ENCODE measurements around the gene XIRP2. TPM values are rescaled to one million over a fixed set of nuclear protein-coding genes. Genes with fewer than 3 reads are reported as not detected.

XIRP2 gene
- total and polyA plus RNA-seq, 3 experiments from 2014 or later, result not detected

DNA sequence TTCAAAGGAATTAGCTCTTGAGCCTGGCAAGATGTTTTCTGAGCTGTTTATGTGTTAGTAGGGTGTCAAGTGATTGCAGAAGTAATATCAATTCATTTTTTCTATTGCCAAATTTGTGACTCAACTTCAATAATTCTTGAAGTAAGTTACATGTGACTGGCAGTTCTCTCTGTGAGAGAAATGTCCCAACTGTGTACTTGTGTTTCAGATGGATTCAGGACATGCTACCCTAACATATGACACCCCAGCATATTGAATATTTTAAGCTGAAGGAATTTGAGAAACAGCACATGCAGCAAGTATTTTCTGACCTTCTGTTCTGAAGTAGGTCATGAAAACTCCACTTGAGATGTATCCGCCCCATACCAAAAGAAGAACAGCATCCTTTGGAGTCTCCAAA lies 263.6 kb downstream of the XIRP2 start:
- Histone ChIP-seq H3K4me3 (ENCODE audit: low read length) (no peak overlapping the region), H3K36me3 (ENCODE audit: insufficient read depth, low read length) (no peaks in the 10 kb centered on the region), H3K27ac (ENCODE audit: low read depth, low read length) (no peak overlapping the region), H3K27me3 (ENCODE audit: insufficient read depth, low read length, poor library complexity, severe bottlenecking) (no peaks in the 10 kb centered on the region), H3K4me1 (ENCODE audit: insufficient read depth, low read length) (no peaks in the 10 kb centered on the region), H3K9me3 (ENCODE audit: low read length) (no peaks in the 10 kb centered on the region)
- Mint-ChIP-seq H3K9me3 (peaks cover 0 to 10% (median under 1%) of the 10 kb centered on the region in 5 donors), H3K36me3 (no peaks in the 10 kb centered on the region), H3K4me3 (no peak overlapping the region), H3K27ac (no peak overlapping the region), H3K27me3 (no peaks in the 10 kb centered on the region), H3K4me1 (no peaks in the 10 kb centered on the region)
- CTCF ChIA-PET, result no interaction called here
- POLR2A ChIA-PET, result no interaction called here
- DNase-seq, result no peak

DNA sequence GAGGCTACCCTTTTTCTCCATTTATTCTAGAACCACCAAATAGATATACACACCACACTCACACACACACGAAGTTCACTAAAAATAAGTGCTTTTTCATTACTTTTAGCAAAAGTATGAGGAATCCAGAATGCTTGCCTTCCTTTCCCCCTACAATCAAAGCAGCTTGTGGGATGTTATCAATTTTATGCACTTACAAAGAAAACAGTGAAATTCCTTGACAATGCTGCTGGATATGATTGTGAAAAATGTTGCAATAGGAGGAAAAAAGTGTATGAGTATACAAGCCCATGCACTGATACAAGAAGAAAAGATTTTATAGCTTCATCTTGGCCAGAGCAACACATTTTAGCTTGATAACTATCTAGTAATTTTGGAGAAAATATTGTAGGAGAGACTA lies 269.2 kb downstream of the XIRP2 start:
- ChIA-PET POLR2A (no interaction called here), CTCF (no interaction called here)
- Histone ChIP-seq H3K27me3 (ENCODE audit: insufficient read depth, low read length, poor library complexity, severe bottlenecking) (no peaks in the 10 kb centered on the region), H3K4me1 (ENCODE audit: insufficient read depth, low read length) (no peaks in the 10 kb centered on the region), H3K4me3 (ENCODE audit: low read length) (no peak overlapping the region), H3K27ac (ENCODE audit: low read depth, low read length) (no peak overlapping the region), H3K9me3 (ENCODE audit: low read length) (no peaks in the 10 kb centered on the region), H3K36me3 (ENCODE audit: insufficient read depth, low read length) (no peaks in the 10 kb centered on the region)
- no peak overlapping the region for H3K27ac Mint-ChIP-seq
- H3K27me3 Mint-ChIP-seq, result no peaks in the 10 kb centered on the region
- H3K4me1 Mint-ChIP-seq, result no peaks in the 10 kb centered on the region
- no peaks in the 10 kb centered on the region for H3K36me3 Mint-ChIP-seq
- peaks cover 0 to 9% (median 5%) of the 10 kb centered on the region in 5 donors for H3K9me3 Mint-ChIP-seq
- no peak overlapping the region for H3K4me3 Mint-ChIP-seq
- no peak for DNase-seq

DNA sequence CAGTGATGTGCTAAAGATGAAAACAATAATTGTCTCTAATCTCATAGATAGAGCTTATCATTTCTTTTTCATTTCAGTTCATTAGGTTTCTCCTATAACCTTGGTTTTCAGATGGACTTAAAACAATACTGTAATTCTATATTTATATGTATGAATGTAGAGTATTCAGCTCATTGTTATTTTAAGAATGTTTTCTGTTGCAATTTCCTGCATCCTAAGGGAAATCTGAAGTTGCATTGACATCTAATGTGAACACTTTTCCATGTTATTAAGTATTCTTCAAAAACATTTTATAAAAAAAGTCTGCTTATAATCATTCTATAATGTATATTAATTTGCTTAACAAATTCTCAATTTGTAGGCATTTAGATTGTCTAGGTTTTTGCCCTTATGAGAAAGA lies 288.9 kb downstream of the XIRP2 start:
- Mint-ChIP-seq H3K9me3 (peaks cover 8 to 16% (median 15%) of the 10 kb centered on the region in 5 donors), H3K4me3 (no peak overlapping the region), H3K27me3 (no peaks in the 10 kb centered on the region), H3K4me1 (no peaks in the 10 kb centered on the region), H3K27ac (no peak overlapping the region), H3K36me3 (no peaks in the 10 kb centered on the region)
- no peak for DNase-seq
- Histone ChIP-seq H3K27me3 (ENCODE audit: insufficient read depth, low read length, poor library complexity, severe bottlenecking) (no peaks in the 10 kb centered on the region), H3K4me3 (ENCODE audit: low read length) (no peak overlapping the region), H3K36me3 (ENCODE audit: insufficient read depth, low read length) (no peaks in the 10 kb centered on the region), H3K9me3 (ENCODE audit: low read length) (no peaks in the 10 kb centered on the region), H3K27ac (ENCODE audit: low read depth, low read length) (no peak overlapping the region), H3K4me1 (ENCODE audit: insufficient read depth, low read length) (no peaks in the 10 kb centered on the region)
- ChIA-PET CTCF (no interaction called here), POLR2A (no interaction called here)

DNA sequence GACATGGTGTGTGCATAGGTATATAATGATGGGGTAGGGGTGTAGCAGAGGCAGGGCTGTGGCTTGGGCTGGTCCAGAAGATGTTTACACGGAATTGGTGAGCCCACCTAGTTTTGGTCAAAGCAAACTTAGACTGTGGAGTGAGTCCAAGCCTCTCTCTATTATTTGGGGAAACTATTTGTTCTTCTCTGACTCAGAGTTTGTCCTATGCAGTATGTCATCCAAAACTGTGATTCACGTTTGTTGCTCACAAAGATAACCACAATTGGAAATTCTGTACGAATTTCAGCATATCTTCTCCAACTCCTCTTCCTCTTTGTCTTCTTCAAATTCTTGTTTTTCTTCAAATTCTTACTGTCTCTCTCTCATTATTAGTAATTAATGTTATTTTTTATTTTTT lies 292.9 kb downstream of the XIRP2 start:
- Mint-ChIP-seq H3K4me3 (no peak overlapping the region), H3K27me3 (no peaks in the 10 kb centered on the region), H3K27ac (no peak overlapping the region), H3K4me1 (no peaks in the 10 kb centered on the region), H3K36me3 (no peaks in the 10 kb centered on the region), H3K9me3 (peaks cover 0 to 5% (median 3%) of the 10 kb centered on the region in 5 donors)
- no peaks in the 10 kb centered on the region for H3K36me3 ChIP-seq (ENCODE audit: insufficient read depth, low read length)
- H3K4me3 ChIP-seq (ENCODE audit: low read length), result no peak overlapping the region
- no peaks in the 10 kb centered on the region for H3K9me3 ChIP-seq (ENCODE audit: low read length)
- no peak overlapping the region for H3K27ac ChIP-seq (ENCODE audit: low read depth, low read length)
- no peaks in the 10 kb centered on the region for H3K4me1 ChIP-seq (ENCODE audit: insufficient read depth, low read length)
- DNase-seq, result no peak
- ChIA-PET CTCF (no interaction called here), POLR2A (no interaction called here)
- no peaks in the 10 kb centered on the region for H3K27me3 ChIP-seq (ENCODE audit: insufficient read depth, low read length, poor library complexity, severe bottlenecking)

DNA sequence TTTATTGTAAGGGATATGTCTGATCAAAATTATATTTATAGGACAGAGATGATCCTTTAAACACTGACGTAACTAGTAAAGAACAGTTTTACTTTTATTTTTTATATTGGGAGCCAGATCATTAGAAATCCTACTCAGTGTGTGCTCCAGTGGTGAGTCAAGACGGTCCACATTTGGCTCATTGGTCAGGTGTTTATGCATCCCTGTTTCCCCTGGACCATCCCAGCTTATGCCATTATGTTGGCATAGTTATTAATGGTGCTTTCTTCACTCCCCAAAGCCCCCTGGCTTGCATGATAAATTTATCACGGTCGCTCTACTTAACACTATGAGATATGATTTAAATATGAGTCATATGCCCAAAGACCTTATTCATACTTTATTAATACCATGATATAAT lies 293.4 kb downstream of the XIRP2 start:
- DNase-seq, result no peak
- no peak overlapping the region for H3K4me3 ChIP-seq (ENCODE audit: low read length)
- CTCF ChIA-PET, result no interaction called here
- Mint-ChIP-seq H3K27me3 (no peaks in the 10 kb centered on the region), H3K4me1 (no peaks in the 10 kb centered on the region), H3K4me3 (no peak overlapping the region), H3K9me3 (peaks cover 0 to 4% (median 0%) of the 10 kb centered on the region in 5 donors), H3K36me3 (no peaks in the 10 kb centered on the region), H3K27ac (no peak overlapping the region)
- no peaks in the 10 kb centered on the region for H3K9me3 ChIP-seq (ENCODE audit: low read length)
- no peaks in the 10 kb centered on the region for H3K36me3 ChIP-seq (ENCODE audit: insufficient read depth, low read length)
- POLR2A ChIA-PET, result no interaction called here
- no peaks in the 10 kb centered on the region for H3K27me3 ChIP-seq (ENCODE audit: insufficient read depth, low read length, poor library complexity, severe bottlenecking)
- no peak overlapping the region for H3K27ac ChIP-seq (ENCODE audit: low read depth, low read length)
- H3K4me1 ChIP-seq (ENCODE audit: insufficient read depth, low read length), result no peaks in the 10 kb centered on the region

DNA sequence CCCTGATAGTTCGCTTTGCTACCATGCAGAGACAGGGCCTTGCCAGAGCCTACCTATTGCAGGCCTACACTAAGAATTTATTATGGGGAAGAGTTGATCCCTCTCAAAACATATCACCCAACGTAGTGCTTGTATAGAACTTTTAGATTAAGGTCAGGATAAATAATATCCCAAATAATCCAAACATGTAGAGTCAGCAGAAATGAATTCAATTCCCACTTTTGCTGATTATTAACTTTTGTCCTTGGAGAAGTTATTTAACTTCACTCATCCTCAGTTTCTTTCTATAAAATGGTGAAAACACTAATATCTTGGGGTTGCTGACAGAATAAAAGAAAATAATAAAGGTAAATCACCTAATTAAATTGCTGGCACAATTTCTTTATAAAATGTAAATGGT lies 294.1 kb downstream of the XIRP2 start:
- Histone ChIP-seq H3K27me3 (ENCODE audit: insufficient read depth, low read length, poor library complexity, severe bottlenecking) (no peaks in the 10 kb centered on the region), H3K36me3 (ENCODE audit: insufficient read depth, low read length) (no peaks in the 10 kb centered on the region), H3K4me3 (ENCODE audit: low read length) (no peak overlapping the region), H3K4me1 (ENCODE audit: insufficient read depth, low read length) (no peaks in the 10 kb centered on the region), H3K9me3 (ENCODE audit: low read length) (no peaks in the 10 kb centered on the region), H3K27ac (ENCODE audit: low read depth, low read length) (no peak overlapping the region)
- peaks cover 0 to 4% (median 0%) of the 10 kb centered on the region in 5 donors for H3K9me3 Mint-ChIP-seq
- H3K36me3 Mint-ChIP-seq, result no peaks in the 10 kb centered on the region
- no peaks in the 10 kb centered on the region for H3K4me1 Mint-ChIP-seq
- H3K4me3 Mint-ChIP-seq, result no peak overlapping the region
- POLR2A ChIA-PET, result no interaction called here
- H3K27ac Mint-ChIP-seq, result no peak overlapping the region
- DNase-seq, result no peak
- CTCF ChIA-PET, result no interaction called here
- H3K27me3 Mint-ChIP-seq, result no peaks in the 10 kb centered on the region

DNA sequence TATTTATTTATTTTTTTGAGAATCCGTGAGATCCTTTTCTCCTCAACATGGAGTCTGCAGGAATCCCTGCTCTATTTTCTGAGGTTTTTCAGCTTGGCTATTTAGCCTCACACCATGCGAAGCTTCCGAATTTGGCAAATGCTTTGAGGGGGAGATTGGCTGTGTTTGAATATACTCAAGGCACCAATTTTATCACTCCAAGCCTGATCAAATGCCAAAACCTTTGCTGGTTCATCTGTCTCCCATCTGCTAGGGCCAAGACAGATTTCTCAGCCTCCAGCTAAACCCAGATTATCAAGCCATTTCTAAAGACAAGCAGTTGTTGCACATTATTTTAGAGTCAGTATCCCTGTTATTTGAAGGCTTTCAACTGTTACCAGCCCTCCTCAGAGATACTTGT lies 295.7 kb downstream of the XIRP2 start:
- Mint-ChIP-seq H3K9me3 (peaks cover 0 to under 1% (median 0%) of the 10 kb centered on the region in 5 donors), H3K27ac (no peak overlapping the region), H3K4me3 (no peak overlapping the region), H3K36me3 (no peaks in the 10 kb centered on the region), H3K27me3 (no peaks in the 10 kb centered on the region), H3K4me1 (no peaks in the 10 kb centered on the region)
- ChIA-PET CTCF (no interaction called here), POLR2A (no interaction called here)
- H3K9me3 ChIP-seq (ENCODE audit: low read length), result no peaks in the 10 kb centered on the region
- no peaks in the 10 kb centered on the region for H3K4me1 ChIP-seq (ENCODE audit: insufficient read depth, low read length)
- H3K4me3 ChIP-seq (ENCODE audit: low read length), result no peak overlapping the region
- H3K36me3 ChIP-seq (ENCODE audit: insufficient read depth, low read length), result no peaks in the 10 kb centered on the region
- no peak for DNase-seq
- H3K27me3 ChIP-seq (ENCODE audit: insufficient read depth, low read length, poor library complexity, severe bottlenecking), result no peaks in the 10 kb centered on the region
- no peak overlapping the region for H3K27ac ChIP-seq (ENCODE audit: low read depth, low read length)

DNA sequence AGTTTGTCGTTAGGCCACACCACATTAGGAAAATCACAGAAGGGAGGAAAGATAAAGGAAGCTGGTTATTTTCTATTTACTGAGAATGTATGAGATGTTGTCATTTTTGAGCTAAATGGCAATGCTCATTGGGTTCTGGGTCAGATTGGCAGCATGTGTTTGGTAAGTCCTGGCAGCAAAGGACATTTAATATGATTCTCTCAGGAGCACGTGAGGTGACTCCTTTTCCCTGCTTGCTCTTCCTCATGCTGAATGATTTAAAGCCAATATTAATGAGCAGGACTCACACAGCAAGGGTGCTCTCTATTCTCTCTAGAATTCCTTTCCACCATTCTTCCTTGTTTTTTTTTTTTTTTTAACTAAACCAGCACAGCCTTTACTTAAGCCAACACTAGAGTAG lies 298.2 kb downstream of the XIRP2 start:
- Histone ChIP-seq H3K27ac (ENCODE audit: low read depth, low read length) (no peak overlapping the region), H3K9me3 (ENCODE audit: low read length) (no peaks in the 10 kb centered on the region), H3K36me3 (ENCODE audit: insufficient read depth, low read length) (no peaks in the 10 kb centered on the region), H3K4me1 (ENCODE audit: insufficient read depth, low read length) (no peaks in the 10 kb centered on the region), H3K27me3 (ENCODE audit: insufficient read depth, low read length, poor library complexity, severe bottlenecking) (no peaks in the 10 kb centered on the region), H3K4me3 (ENCODE audit: low read length) (no peak overlapping the region)
- DNase-seq, result no peak
- ChIA-PET POLR2A (no interaction called here), CTCF (no interaction called here)
- no peaks in the 10 kb centered on the region for H3K4me1 Mint-ChIP-seq
- H3K9me3 Mint-ChIP-seq, result peaks cover 0 to 4% (median 0%) of the 10 kb centered on the region in 5 donors
- H3K27me3 Mint-ChIP-seq, result no peaks in the 10 kb centered on the region
- no peaks in the 10 kb centered on the region for H3K36me3 Mint-ChIP-seq
- no peak overlapping the region for H3K27ac Mint-ChIP-seq
- no peak overlapping the region for H3K4me3 Mint-ChIP-seq

DNA sequence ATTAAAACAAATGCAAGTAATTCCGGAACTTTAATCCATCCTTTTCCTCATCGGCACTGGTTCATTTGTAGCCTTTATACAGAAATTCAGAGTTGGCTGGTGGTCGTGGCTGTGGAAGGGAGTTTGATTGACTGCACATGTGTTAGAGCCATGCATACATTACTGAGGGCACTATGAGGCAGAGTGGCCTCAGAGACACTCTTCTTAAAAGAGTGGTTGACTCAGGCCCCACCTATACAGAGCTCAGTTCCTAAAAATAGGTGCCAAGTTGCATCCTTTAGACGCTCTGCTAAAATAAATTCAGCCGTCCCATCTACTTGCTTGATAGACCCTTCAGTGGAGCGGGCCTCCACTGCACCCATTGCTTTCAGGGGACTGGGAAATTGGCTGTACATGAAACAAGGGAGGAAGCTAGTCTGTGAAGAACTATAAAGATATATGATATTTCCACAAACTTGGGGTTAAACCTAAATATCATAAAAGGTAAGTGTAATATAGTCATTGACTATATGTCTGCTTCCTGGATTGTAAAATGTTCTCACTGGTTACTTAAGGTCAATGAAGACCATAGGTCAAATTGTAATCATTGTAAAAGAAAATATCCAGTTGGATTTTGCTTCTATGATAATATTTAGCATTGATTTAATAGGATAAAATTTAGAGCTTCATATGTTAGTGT lies 298.9 kb downstream of the XIRP2 start:
- ChIA-PET POLR2A (no interaction called here), CTCF (no interaction called here)
- Mint-ChIP-seq H3K27me3 (no peaks in the 10 kb centered on the region), H3K9me3 (peaks cover 0 to 4% (median 0%) of the 10 kb centered on the region in 5 donors), H3K36me3 (no peaks in the 10 kb centered on the region), H3K4me1 (no peaks in the 10 kb centered on the region), H3K27ac (no peak overlapping the region), H3K4me3 (no peak overlapping the region)
- Histone ChIP-seq H3K4me3 (ENCODE audit: low read length) (no peak overlapping the region), H3K27me3 (ENCODE audit: insufficient read depth, low read length, poor library complexity, severe bottlenecking) (no peaks in the 10 kb centered on the region), H3K4me1 (ENCODE audit: insufficient read depth, low read length) (no peaks in the 10 kb centered on the region), H3K9me3 (ENCODE audit: low read length) (no peaks in the 10 kb centered on the region), H3K36me3 (ENCODE audit: insufficient read depth, low read length) (no peaks in the 10 kb centered on the region), H3K27ac (ENCODE audit: low read depth, low read length) (no peak overlapping the region)
- DNase-seq, result no peak

Measured in CD8-positive, alpha-beta memory T cell (primary cell).